ENCODE results near the gene FCHO1. TPM values are rescaled to one million over a fixed set of nuclear protein-coding genes. Genes with fewer than 3 reads are reported as not detected.

Gene FCHO1
- total and polyA plus RNA-seq, 8 donors, result 0.43 to 2.5 (median 1.4) TPM

GRCh38 chr19:17834350-17835181 is 83.3 kb downstream of the FCHO1 start:
- DNase-seq (no peak), ATAC-seq (no peak), FAIRE-seq (no peak)
- no peak for TF ChIP-seq CTCF (IDR thresholded peaks at IDR 0.05)
- Histone ChIP-seq H3K4me3 (no peak overlapping the region), H3K36me3 (no peaks in the 10 kb centered on the region), H3K4me1 (no peaks in the 10 kb centered on the region), H3K27ac (no peak overlapping the region), H3K27me3 (no peaks in the 10 kb centered on the region), H3K9me3 (no peaks in the 10 kb centered on the region)
- intact Hi-C loops (cut with DNase I), result no loop called here
- 59 to 73% methylated on average over 27 of the region's 27 CpGs for WGBS, 2 donors

DNA sequence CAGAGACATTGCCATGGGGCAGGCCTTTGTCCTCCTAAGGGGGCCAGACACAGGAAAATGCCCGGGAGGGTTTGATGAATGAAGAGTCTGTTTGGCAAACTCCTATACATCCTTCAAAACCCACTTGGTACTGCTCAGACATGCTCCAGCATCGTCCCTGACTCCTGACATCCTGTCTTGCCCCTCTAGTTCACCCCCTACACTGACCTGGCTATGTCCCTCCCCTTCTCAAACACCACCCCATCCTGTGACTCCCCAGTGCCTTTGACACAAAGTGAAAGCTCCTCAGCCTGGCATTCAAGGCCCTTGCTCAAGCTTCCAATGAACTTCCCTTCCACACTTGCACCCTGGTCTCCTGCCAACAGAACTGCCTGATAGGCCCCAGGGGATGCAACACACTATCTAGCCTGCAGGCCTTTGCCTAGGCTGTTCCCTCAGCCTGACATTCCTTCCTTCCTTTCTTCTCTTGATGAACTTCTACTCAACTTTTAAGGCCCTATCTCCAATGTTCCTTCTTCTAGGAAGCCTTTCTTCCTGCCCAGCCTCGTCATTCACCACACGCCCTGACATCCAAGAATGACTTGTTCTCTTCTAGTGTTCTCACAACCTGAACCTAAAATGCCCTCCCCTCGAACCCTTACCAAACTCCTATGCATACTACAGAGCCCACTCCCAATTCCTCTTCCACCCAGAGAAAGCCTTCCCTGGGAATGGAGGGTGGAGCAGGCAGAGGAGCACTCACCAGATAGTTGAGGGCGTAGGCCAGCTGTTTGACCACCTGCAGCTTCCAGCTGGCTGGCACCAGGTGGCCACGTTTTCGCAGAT is 84.1 kb downstream of the FCHO1 start:
- intact Hi-C loops (cut with DNase I), result no loop called here
- 54 to 63% methylated on average over 8 of the region's 8 CpGs for WGBS, 2 donors
- no peak overlapping the region for H3K4me3 ChIP-seq
- TF ChIP-seq CTCF (IDR thresholded peaks at IDR 0.05), result no peak
- H3K27me3 ChIP-seq, result no peaks in the 10 kb centered on the region
- no peak for FAIRE-seq
- ATAC-seq, result no peak
- no peak for DNase-seq
- H3K4me1 ChIP-seq, result no peaks in the 10 kb centered on the region
- H3K27ac ChIP-seq, result no peak overlapping the region
- H3K36me3 ChIP-seq, result no peaks in the 10 kb centered on the region
- H3K9me3 ChIP-seq, result no peaks in the 10 kb centered on the region

DNA sequence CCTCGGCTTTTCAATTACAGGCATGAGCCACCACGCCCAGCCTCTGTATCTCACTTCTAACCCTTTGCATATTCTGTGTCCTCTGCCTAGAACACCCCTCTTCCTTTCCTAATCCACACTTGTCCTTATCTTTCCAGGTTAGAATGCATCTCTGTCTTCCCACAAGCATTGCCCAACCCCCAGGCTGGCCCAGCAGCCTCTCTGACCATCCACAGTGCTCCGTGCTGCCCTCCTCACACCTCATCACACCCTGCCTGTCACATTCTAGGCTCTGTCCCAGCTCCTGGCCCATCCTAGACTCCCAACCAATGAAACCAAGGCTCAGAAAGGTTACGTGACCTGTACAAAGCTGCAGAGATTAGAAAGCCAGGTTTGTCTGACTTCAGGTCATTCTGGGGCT is 85.3 kb downstream of the FCHO1 start:
- DNase-seq (no peak), FAIRE-seq (no peak), ATAC-seq (no peak)
- Histone ChIP-seq H3K36me3 (no peaks in the 10 kb centered on the region), H3K27ac (no peak overlapping the region), H3K9me3 (no peaks in the 10 kb centered on the region), H3K4me1 (no peaks in the 10 kb centered on the region), H3K27me3 (no peaks in the 10 kb centered on the region), H3K4me3 (no peak overlapping the region)
- no peak for TF ChIP-seq CTCF (IDR thresholded peaks at IDR 0.05)
- 47 to 56% methylated on average over 4 of the region's 4 CpGs for WGBS, 2 donors
- intact Hi-C loops (cut with DNase I), result no loop called here

DNA sequence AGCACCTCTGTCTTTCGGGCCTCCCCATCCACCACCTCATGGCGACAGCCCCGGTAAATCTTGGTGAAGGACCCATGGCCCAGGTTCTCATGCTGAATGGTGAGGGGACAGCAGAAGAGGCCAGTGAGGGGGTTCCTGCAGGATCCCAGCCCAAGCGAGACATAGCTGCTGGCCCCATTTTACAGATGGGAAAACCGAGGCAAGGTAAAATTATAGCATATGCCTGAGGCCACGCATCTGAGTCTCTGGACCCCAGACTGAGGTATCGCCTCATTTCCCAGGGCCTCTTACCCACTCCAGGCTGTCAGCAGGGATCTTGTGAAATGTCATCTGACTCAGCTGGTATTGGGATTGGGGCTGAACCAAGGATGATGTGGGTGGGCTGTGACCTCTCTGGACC is 86.7 kb downstream of the FCHO1 start:
- intact Hi-C loops (cut with DNase I), result no loop called here
- Histone ChIP-seq H3K9me3 (no peaks in the 10 kb centered on the region), H3K27ac (no peak overlapping the region), H3K27me3 (no peaks in the 10 kb centered on the region), H3K4me3 (no peak overlapping the region), H3K4me1 (peaks cover 0 to 4% (median 0%) of the 10 kb centered on the region in 3 donors), H3K36me3 (no peaks in the 10 kb centered on the region)
- no peak for ATAC-seq
- WGBS, 2 donors, result 68 to 84% methylated on average over 7 of the region's 7 CpGs
- no peak for DNase-seq
- no peak for TF ChIP-seq CTCF (IDR thresholded peaks at IDR 0.05)
- FAIRE-seq, result no peak

Other genes with a start within 250 kb of the FCHO1 start
- gene PGLS, start 239.8 kb upstream of the FCHO1 start, total RNA-seq, result 10 to 100 TPM; 28.8 to 53.8 (median 46.6) TPM
- 10 to 100 TPM; 53.6 to 65.8 TPM for gene PGLS, start 239.8 kb upstream of the FCHO1 start, polyA plus RNA-seq
- gene COLGALT1, start 195.8 kb upstream of the FCHO1 start, total RNA-seq, result 10 to 100 TPM; 13.5 to 50.6 (median 19.5) TPM
- 10 to 100 TPM; 27.6 to 34.4 TPM for gene COLGALT1, start 195.8 kb upstream of the FCHO1 start, polyA plus RNA-seq
- 1 to 10 TPM in 3 of 6 donors, under 1 TPM in 3; 0.92 to 5.3 (median 1.3) TPM for gene UNC13A, start 63.1 kb upstream of the FCHO1 start, total RNA-seq
- gene UNC13A, start 63.1 kb upstream of the FCHO1 start, polyA plus RNA-seq, result 10 to 100 TPM in 1 of 2 donors, 1 to 10 TPM in 1; 4.1 to 10.5 TPM
- 10 to 100 TPM; 13.9 to 35.6 (median 21.3) TPM for gene MAP1S, start 32.0 kb upstream of the FCHO1 start, total RNA-seq
- gene MAP1S, start 32.0 kb upstream of the FCHO1 start, polyA plus RNA-seq, result 10 to 100 TPM; 22.1 to 22.4 TPM
- 1 to 10 TPM; 2.1 to 6.0 (median 3.9) TPM for gene B3GNT3, start 43.7 kb downstream of the FCHO1 start, total RNA-seq
- 1 to 10 TPM; 1.7 to 2.6 TPM for gene B3GNT3, start 43.7 kb downstream of the FCHO1 start, polyA plus RNA-seq
- gene INSL3, start 70.0 kb downstream of the FCHO1 start, total RNA-seq, result not detected
- not detected for gene INSL3, start 70.0 kb downstream of the FCHO1 start, polyA plus RNA-seq
- 1 to 10 TPM; 1.1 to 6.6 (median 1.7) TPM for gene JAK3, start 96.5 kb downstream of the FCHO1 start, total RNA-seq
- gene JAK3, start 96.5 kb downstream of the FCHO1 start, polyA plus RNA-seq, result 1 to 10 TPM; 2.9 to 4.3 TPM
- gene RPL18A, start 108.4 kb downstream of the FCHO1 start, total RNA-seq, result 1,000 to 10,000 TPM; 1,116 to 2,379 (median 1,559) TPM
- gene RPL18A, start 108.4 kb downstream of the FCHO1 start, polyA plus RNA-seq, result 1,000 to 10,000 TPM; 1,339 to 1,436 TPM
- under 1 TPM in 1 of 6 donors, not detected in 5; 0.16 TPM for gene SLC5A5, start 120.5 kb downstream of the FCHO1 start, total RNA-seq
- under 1 TPM in 1 of 2 donors, not detected in 1; 0.02 TPM for gene SLC5A5, start 120.5 kb downstream of the FCHO1 start, polyA plus RNA-seq
- 10 to 100 TPM; 15.0 to 35.5 (median 28.9) TPM for gene CCDC124, start 181.5 kb downstream of the FCHO1 start, total RNA-seq
- gene CCDC124, start 181.5 kb downstream of the FCHO1 start, polyA plus RNA-seq, result 10 to 100 TPM; 62.0 to 71.8 TPM
- under 1 TPM in 1 of 6 donors, not detected in 5; 0.19 TPM for gene KCNN1, start 215.6 kb downstream of the FCHO1 start, total RNA-seq
- gene KCNN1, start 215.6 kb downstream of the FCHO1 start, polyA plus RNA-seq, result under 1 TPM; 0.08 to 0.33 TPM

Measured in pancreas (tissue), 10 donors.